Stimulated activated CD4-positive, alpha-beta T cell treated with anti-CD3 and anti-CD28 coated beads, Interleukin-12 subunit alpha, Interleukin-12 subunit beta, amount 100 ng/mL, for 4 hours (primary cell): Measurements from ENCODE around the gene GLG1.

Experiments used
- DNase-seq: peaks from one replicate; pipeline ENCODE4 v3.0.0-alpha.2; 2020

Gene GLG1

GRCh38 chr16:74608381-74608780 lies 1.5 kb upstream of the GLG1 start:
- no peak for DNase-seq

GRCh38 chr16:74607962-74608356 lies 1.0 kb upstream of the GLG1 start:
- no peak for DNase-seq

- DNase-seq = no peak
Measured at GRCh38 chr16:74607310-74607961, 522 bp upstream of the GLG1 start.

- no peak for DNase-seq
Measured at GRCh38 chr16:74605746-74606520, 981 bp downstream of the GLG1 start.

GRCh38 chr16:74605332-74605731 lies 1.6 kb downstream of the GLG1 start:
- DNase-seq = no peak

- DNase-seq = no peak
Measured at GRCh38 chr16:74603848-74604247, 3.1 kb downstream of the GLG1 start.

- DNase-seq = peak; percentile 25
Measured at GRCh38 chr16:74601126-74601871, 5.6 kb downstream of the GLG1 start.

- no peak for DNase-seq
Measured at GRCh38 chr16:74596586-74596985, 10.3 kb downstream of the GLG1 start.

GRCh38 chr16:74592847-74593246 lies 14.1 kb downstream of the GLG1 start:
- DNase-seq = no peak

GRCh38 chr16:74591876-74592650 lies 14.9 kb downstream of the GLG1 start:
- no peak for DNase-seq

GRCh38 chr16:74586948-74587347 lies 20.0 kb downstream of the GLG1 start:
- DNase-seq = no peak

- no peak for DNase-seq
Measured at GRCh38 chr16:74585846-74586443, 21.0 kb downstream of the GLG1 start.

- no peak for DNase-seq
Measured at GRCh38 chr16:74583926-74584666, 22.8 kb downstream of the GLG1 start.

- no peak for DNase-seq
Measured at GRCh38 chr16:74582970-74583369, 23.9 kb downstream of the GLG1 start.

GRCh38 chr16:74580833-74581232 lies 26.1 kb downstream of the GLG1 start:
- no peak for DNase-seq

- no peak for DNase-seq
Measured at GRCh38 chr16:74578838-74579237, 28.1 kb downstream of the GLG1 start.

- DNase-seq = no peak
Measured at GRCh38 chr16:74578433-74578832, 28.5 kb downstream of the GLG1 start.

- no peak for DNase-seq
Measured at GRCh38 chr16:74577882-74578366, 29.0 kb downstream of the GLG1 start.

- no peak for DNase-seq
Measured at GRCh38 chr16:74575807-74576643, 30.9 kb downstream of the GLG1 start.

GRCh38 chr16:74575175-74575806 lies 31.6 kb downstream of the GLG1 start:
- no peak for DNase-seq
